ENCODE results near the gene KLF11. TPM values are rescaled to one million over a fixed set of nuclear protein-coding genes. Genes with fewer than 3 reads are reported as not detected.

Gene KLF11
- polyA plus RNA-seq, 4 donors, result 1.8 to 11.3 (median 6.2) TPM

DNA sequence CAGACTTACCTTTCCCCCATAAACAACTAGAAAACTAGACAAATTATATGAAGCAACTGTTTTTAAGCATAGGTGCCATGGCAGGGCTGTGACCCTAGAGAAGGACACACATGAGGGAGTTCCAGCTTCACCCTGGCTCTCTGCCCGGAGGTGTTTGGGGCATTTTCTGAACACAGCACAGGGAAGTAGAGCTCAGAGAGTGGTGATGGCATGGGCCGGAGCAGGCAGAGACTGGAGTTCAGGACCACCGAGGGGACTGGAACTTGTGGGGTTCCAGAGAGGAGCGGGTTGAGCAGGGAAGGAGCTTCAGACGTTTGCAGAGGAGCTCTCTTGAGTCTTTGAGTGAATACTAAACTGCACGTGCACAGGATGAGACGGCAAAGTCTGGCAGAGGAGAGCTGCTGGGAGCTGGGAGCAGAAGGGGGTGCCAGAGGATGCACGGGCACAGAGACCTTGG is 26.5 kb upstream of the KLF11 start:
- H3K9me3 ChIP-seq (ENCODE audit: control insufficient read depth in 2 of 2, insufficient read depth in 1 of 2, low read depth in 1 of 2, low read length in 1 of 2), result peaks cover 0 to 19% of the 10 kb centered on the region in 2 donors
- H3K4me1 ChIP-seq (ENCODE audit: control insufficient read depth in 3 of 3, insufficient read depth in 2 of 3, low read depth in 1 of 3, low read length in 2 of 3), result no peaks in the 10 kb centered on the region
- no peaks in the 10 kb centered on the region for H3K27me3 ChIP-seq (ENCODE audit: control insufficient read depth in 3 of 3, insufficient read depth in 3 of 3, low read length in 3 of 3)
- 85 to 87% (median 87%) methylated on average over 8 of the region's 8 CpGs for WGBS, 3 donors
- no peaks in the 10 kb centered on the region for H3K36me3 ChIP-seq (ENCODE audit: control insufficient read depth in 3 of 3, insufficient read depth in 2 of 3, low read depth in 1 of 3, low read length in 3 of 3)
- H3K27ac ChIP-seq (ENCODE audit: low read depth in 1 of 3, low read length in 2 of 3), result no peak overlapping the region
- no peak overlapping the region for H3K4me3 ChIP-seq (ENCODE audit: low read depth in 1 of 3, low read length in 3 of 3)
- no peak for FAIRE-seq
- no peak for DNase-seq

DNA sequence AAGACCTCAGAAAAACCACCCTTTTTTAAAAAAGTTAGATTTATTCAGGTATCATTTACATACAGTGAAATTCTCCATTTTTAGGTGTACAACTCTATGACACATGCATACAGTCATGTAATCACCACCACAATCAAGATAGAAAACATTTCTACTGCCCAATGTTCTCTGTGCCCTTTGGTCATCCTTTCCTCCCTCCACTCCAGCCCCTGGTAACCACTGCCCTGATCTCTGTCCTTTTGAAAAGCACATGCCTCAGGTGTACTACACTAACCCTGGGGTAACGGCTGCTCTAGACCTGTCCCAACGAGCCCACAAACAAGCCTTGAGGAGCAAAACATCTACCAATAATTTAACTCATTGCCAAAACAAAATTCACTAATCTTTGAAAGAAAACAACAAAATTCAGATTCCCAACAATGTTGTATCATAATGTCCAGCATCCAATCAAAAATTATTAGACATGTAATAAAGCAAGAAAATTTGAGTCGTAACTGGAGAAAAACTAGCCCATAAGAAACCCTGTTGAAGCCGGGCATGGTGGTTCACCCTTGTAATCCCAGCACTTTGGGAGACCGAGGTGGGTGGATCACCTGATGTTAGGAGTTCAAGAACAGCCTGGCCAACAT is 25.9 kb upstream of the KLF11 start:
- H3K27ac ChIP-seq (ENCODE audit: low read depth in 1 of 3, low read length in 2 of 3), result no peak overlapping the region

DNA sequence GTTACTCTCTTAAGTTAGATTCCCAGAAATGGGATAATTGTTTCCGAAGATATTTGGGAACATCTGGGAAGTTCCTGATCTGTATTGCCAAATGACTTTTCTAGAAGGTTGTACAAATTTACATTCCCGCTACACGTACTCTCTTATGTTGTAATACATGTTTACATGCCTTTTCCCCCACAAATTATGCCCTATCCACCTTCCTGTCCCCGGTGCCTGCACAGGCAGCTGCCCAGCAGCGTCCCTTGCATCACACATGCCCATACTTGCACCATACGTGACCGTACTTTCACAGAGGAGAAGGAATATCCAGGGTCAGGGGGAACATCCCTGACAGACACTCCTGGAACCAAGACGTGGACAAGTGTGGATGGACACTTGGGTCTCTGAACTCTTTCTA is 24.2 kb upstream of the KLF11 start:
- FAIRE-seq (no peak), DNase-seq (no peak)
- Histone ChIP-seq H3K4me3 (ENCODE audit: low read depth in 1 of 3, low read length in 3 of 3) (no peak overlapping the region), H3K4me1 (ENCODE audit: control insufficient read depth in 3 of 3, insufficient read depth in 2 of 3, low read depth in 1 of 3, low read length in 2 of 3) (peaks cover 0 to 19% (median 2%) of the 10 kb centered on the region in 3 donors), H3K36me3 (ENCODE audit: control insufficient read depth in 3 of 3, insufficient read depth in 2 of 3, low read depth in 1 of 3, low read length in 3 of 3) (no peaks in the 10 kb centered on the region), H3K27ac (ENCODE audit: low read depth in 1 of 3, low read length in 2 of 3) (no peak overlapping the region), H3K27me3 (ENCODE audit: control insufficient read depth in 3 of 3, insufficient read depth in 3 of 3, low read length in 3 of 3) (peaks cover 0 to 2% (median 0%) of the 10 kb centered on the region in 3 donors), H3K9me3 (ENCODE audit: control insufficient read depth in 2 of 2, insufficient read depth in 1 of 2, low read depth in 1 of 2, low read length in 1 of 2) (peaks cover 0 to 19% of the 10 kb centered on the region in 2 donors)
- WGBS, 3 donors, result 70 to 76% (median 72%) methylated on average over 8 of the region's 8 CpGs

More for the DNA sequence above, 25.9 kb upstream of the KLF11 start:
- Histone ChIP-seq H3K4me1 (ENCODE audit: control insufficient read depth in 3 of 3, insufficient read depth in 2 of 3, low read depth in 1 of 3, low read length in 2 of 3) (peaks cover 0 to 5% (median 0%) of the 10 kb centered on the region in 3 donors), H3K9me3 (ENCODE audit: control insufficient read depth in 2 of 2, insufficient read depth in 1 of 2, low read depth in 1 of 2, low read length in 1 of 2) (peaks cover 0 to 19% of the 10 kb centered on the region in 2 donors), H3K36me3 (ENCODE audit: control insufficient read depth in 3 of 3, insufficient read depth in 2 of 3, low read depth in 1 of 3, low read length in 3 of 3) (no peaks in the 10 kb centered on the region), H3K4me3 (ENCODE audit: low read depth in 1 of 3, low read length in 3 of 3) (no peak overlapping the region), H3K27me3 (ENCODE audit: control insufficient read depth in 3 of 3, insufficient read depth in 3 of 3, low read length in 3 of 3) (no peaks in the 10 kb centered on the region)
- no peak for FAIRE-seq
- no peak for DNase-seq
- 89 to 92% (median 89%) methylated on average over 5 of the region's 5 CpGs for WGBS, 3 donors

DNA sequence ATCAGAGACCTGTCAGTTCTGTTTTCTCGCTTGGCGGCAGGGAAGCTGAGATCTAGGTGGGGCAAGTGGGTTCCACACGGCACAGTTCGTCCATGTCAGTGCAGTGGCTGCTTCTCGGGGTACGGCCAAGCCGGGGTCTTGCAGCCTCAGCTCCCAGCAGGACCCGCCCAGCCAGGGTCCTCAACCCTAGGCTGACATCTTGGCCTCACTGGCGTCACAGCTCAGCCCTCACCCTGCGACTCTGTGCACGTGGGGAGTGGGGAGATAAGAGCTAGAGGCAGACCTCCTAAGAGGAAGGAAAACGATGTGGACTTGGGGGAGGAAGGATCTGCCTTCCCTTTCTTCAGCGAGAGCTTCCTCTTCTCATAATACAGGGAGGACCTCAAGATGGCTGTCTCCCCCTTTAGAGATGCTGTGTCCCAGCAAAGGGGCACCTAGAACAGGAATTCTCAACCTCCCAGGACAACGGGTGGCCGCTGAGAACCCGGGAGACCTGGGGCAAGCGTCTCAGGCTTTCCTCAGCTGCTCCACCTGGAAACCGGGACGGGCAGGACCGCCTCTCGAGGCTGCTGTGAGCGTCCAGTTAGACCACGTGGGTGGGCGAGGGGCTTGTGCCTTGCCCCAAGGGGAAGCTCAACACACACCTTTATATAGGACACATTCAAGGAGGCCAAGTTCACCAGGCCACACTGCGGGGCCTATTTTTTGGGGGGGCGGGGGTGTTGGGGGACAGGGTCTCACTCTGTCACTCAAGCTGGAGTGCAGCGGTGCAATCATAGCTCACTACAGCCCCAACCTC is 23.5 kb upstream of the KLF11 start:
- DNase-seq, result no peak
- Histone ChIP-seq H3K9me3 (ENCODE audit: control insufficient read depth in 2 of 2, insufficient read depth in 1 of 2, low read depth in 1 of 2, low read length in 1 of 2) (peaks cover 0 to 19% of the 10 kb centered on the region in 2 donors), H3K4me1 (ENCODE audit: control insufficient read depth in 3 of 3, insufficient read depth in 2 of 3, low read depth in 1 of 3, low read length in 2 of 3) (peaks cover 0 to 19% (median 2%) of the 10 kb centered on the region in 3 donors), H3K4me3 (ENCODE audit: low read depth in 1 of 3, low read length in 3 of 3) (no peak overlapping the region), H3K36me3 (ENCODE audit: control insufficient read depth in 3 of 3, insufficient read depth in 2 of 3, low read depth in 1 of 3, low read length in 3 of 3) (no peaks in the 10 kb centered on the region), H3K27ac (ENCODE audit: low read depth in 1 of 3, low read length in 2 of 3) (no peak overlapping the region), H3K27me3 (ENCODE audit: control insufficient read depth in 3 of 3, insufficient read depth in 3 of 3, low read length in 3 of 3) (peaks cover 0 to 2% (median 0%) of the 10 kb centered on the region in 3 donors)
- no peak for FAIRE-seq
- WGBS, 3 donors, result 80 to 86% (median 82%) methylated on average over 27 of the region's 27 CpGs

DNA sequence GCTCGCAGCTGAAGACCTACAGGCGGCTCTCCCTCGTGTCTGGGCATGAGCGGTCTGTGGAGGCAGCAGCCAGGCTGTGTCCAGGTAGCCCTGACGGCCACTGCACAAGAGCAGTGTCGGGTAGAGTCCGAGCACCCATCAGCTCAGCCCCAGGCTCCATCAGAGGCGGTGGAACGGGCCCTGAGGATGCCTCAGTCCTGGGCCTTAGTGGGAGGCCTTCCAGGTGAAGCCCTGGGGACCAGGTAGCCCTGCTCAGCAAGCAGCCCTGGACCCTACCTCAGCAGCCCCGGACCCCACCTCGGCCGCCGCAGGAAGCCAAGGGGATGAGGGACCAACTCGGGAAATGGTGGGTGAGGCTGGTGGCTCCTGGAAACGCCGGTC is 21.3 kb upstream of the KLF11 start:
- H3K27ac ChIP-seq (ENCODE audit: low read depth in 1 of 3, low read length in 2 of 3), result peak overlapping the region in 1 of 3 donors; percentile 48
- no peak for FAIRE-seq
- H3K4me1 ChIP-seq (ENCODE audit: control insufficient read depth in 3 of 3, insufficient read depth in 2 of 3, low read depth in 1 of 3, low read length in 2 of 3), result peaks cover 0 to 19% (median 2%) of the 10 kb centered on the region in 3 donors
- no peaks in the 10 kb centered on the region for H3K36me3 ChIP-seq (ENCODE audit: control insufficient read depth in 3 of 3, insufficient read depth in 2 of 3, low read depth in 1 of 3, low read length in 3 of 3)
- peaks cover 0 to 2% (median 0%) of the 10 kb centered on the region in 3 donors for H3K27me3 ChIP-seq (ENCODE audit: control insufficient read depth in 3 of 3, insufficient read depth in 3 of 3, low read length in 3 of 3)
- no peak for DNase-seq
- peaks cover 0 to 12% of the 10 kb centered on the region in 2 donors for H3K9me3 ChIP-seq (ENCODE audit: control insufficient read depth in 2 of 2, insufficient read depth in 1 of 2, low read depth in 1 of 2, low read length in 1 of 2)
- 84 to 90% (median 88%) methylated on average over 16 of the region's 16 CpGs for WGBS, 3 donors
- H3K4me3 ChIP-seq (ENCODE audit: low read depth in 1 of 3, low read length in 3 of 3), result no peak overlapping the region

DNA sequence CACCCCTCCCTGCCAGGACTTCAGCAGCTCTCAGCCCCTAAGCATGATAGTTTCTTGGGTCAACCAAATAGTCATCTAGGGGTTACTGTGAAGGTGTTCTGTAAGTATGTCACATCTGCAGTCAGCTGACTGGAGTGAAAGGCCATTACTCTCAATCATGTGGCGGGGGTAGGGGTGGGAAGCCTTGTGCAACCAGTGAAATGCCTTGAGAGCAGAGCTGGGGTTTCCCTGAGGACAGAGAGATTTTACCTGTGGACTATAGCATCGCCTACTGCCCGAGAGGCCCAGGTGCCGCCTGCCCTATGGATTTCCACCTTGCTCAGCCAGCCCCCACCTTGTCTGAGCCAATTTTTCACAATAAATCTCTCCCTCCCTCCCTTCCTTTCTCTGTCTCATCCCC is 20.9 kb upstream of the KLF11 start:
- Histone ChIP-seq H3K9me3 (ENCODE audit: control insufficient read depth in 2 of 2, insufficient read depth in 1 of 2, low read depth in 1 of 2, low read length in 1 of 2) (peaks cover 0 to 8% of the 10 kb centered on the region in 2 donors), H3K27ac (ENCODE audit: low read depth in 1 of 3, low read length in 2 of 3) (peak overlapping the region in 1 of 3 donors; percentile 48), H3K36me3 (ENCODE audit: control insufficient read depth in 3 of 3, insufficient read depth in 2 of 3, low read depth in 1 of 3, low read length in 3 of 3) (no peaks in the 10 kb centered on the region), H3K4me3 (ENCODE audit: low read depth in 1 of 3, low read length in 3 of 3) (no peak overlapping the region), H3K4me1 (ENCODE audit: control insufficient read depth in 3 of 3, insufficient read depth in 2 of 3, low read depth in 1 of 3, low read length in 2 of 3) (peaks cover 0 to 19% (median 2%) of the 10 kb centered on the region in 3 donors), H3K27me3 (ENCODE audit: control insufficient read depth in 3 of 3, insufficient read depth in 3 of 3, low read length in 3 of 3) (peaks cover 0 to 2% (median 0%) of the 10 kb centered on the region in 3 donors)
- WGBS, 3 donors, result 67 to 84% (median 74%) methylated on average over 4 of the region's 4 CpGs
- FAIRE-seq (no peak), DNase-seq (peak in 1 of 2 donors; percentile 85)

DNA sequence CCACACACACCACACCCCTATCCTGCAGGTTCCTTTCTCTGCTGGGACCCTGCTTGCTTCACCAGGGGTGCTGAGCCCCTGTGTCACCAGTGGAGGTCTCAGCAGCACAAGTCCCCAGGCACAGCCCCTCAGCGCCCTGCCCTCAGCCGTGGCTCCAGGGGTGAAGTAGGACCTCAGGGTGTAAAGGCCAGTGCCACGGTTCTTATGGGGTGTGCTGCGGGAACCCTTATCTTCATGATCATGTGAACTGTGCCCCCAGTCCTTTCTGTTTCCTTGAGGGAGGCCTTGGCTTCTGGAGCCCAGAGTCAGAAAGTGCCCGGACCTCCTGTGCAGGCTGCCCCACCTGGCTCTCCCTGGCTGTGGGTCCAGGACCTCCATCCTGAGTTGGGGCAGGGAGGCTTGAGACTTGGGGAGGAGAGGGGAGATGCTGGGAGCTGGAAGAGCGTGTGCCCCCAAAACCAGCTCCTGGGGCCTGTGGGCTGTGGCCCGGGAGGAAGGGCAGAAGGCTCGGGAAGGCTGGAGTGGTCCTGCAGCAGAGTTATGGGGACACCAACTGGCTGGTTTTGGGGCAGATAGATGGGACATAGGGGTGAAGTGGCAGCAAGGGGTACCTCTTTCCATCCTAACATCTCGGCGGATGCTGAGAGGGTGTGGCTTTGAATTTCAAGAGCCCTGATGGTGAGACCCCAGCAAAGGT is 20.2 kb upstream of the KLF11 start:
- no peaks in the 10 kb centered on the region for H3K36me3 ChIP-seq (ENCODE audit: control insufficient read depth in 3 of 3, insufficient read depth in 2 of 3, low read depth in 1 of 3, low read length in 3 of 3)
- H3K4me3 ChIP-seq (ENCODE audit: low read depth in 1 of 3, low read length in 3 of 3), result no peak overlapping the region
- H3K9me3 ChIP-seq (ENCODE audit: control insufficient read depth in 2 of 2, insufficient read depth in 1 of 2, low read depth in 1 of 2, low read length in 1 of 2), result peaks cover 0 to 4% of the 10 kb centered on the region in 2 donors
- FAIRE-seq (no peak), DNase-seq (peak; percentile 70 to 77)
- H3K27ac ChIP-seq (ENCODE audit: low read depth in 1 of 3, low read length in 2 of 3), result peak overlapping the region in 1 of 3 donors; percentile 48
- peaks cover 0 to 2% (median 0%) of the 10 kb centered on the region in 3 donors for H3K27me3 ChIP-seq (ENCODE audit: control insufficient read depth in 3 of 3, insufficient read depth in 3 of 3, low read length in 3 of 3)
- 45 to 74% (median 62%) methylated on average over 10 of the region's 10 CpGs for WGBS, 3 donors
- peaks cover 0 to 19% (median 2%) of the 10 kb centered on the region in 3 donors for H3K4me1 ChIP-seq (ENCODE audit: control insufficient read depth in 3 of 3, insufficient read depth in 2 of 3, low read depth in 1 of 3, low read length in 2 of 3)

DNA sequence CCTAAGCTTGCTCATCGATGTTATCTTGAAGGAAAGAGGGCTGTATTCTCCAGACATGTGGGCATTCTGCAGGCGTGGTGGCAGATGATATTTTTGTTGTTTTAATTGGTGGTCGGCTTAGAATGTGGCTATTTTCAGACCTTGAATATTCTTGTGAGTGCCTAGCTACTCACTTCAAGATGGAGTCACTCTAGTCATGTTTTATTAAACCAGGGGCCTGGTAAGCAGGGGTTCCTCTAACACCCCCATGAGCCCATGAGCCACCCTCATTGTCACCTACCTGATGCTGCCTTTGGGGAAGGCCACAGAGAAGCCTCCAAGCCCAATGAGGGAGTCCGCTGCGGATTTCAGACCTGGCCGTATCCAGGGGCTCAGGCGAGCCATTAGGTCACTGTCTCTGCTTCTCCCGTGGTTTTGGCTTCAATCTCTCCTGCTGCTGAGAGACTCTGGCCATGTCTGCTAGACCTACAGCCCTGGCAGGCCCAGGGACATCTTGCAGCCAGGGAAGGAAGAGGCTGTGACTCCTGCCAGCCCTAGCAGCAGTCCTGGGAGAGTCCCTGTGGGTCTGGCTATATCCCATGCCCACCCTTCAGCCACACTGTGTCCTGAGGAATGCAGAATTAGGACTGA is 16.3 kb upstream of the KLF11 start:
- Histone ChIP-seq H3K36me3 (ENCODE audit: control insufficient read depth in 3 of 3, insufficient read depth in 2 of 3, low read depth in 1 of 3, low read length in 3 of 3) (no peaks in the 10 kb centered on the region), H3K4me1 (ENCODE audit: control insufficient read depth in 3 of 3, insufficient read depth in 2 of 3, low read depth in 1 of 3, low read length in 2 of 3) (peaks cover 0 to 38% (median 2%) of the 10 kb centered on the region in 3 donors), H3K9me3 (ENCODE audit: control insufficient read depth in 2 of 2, insufficient read depth in 1 of 2, low read depth in 1 of 2, low read length in 1 of 2) (peaks cover 0 to 4% of the 10 kb centered on the region in 2 donors), H3K27me3 (ENCODE audit: control insufficient read depth in 3 of 3, insufficient read depth in 3 of 3, low read length in 3 of 3) (peaks cover 0 to 2% (median 0%) of the 10 kb centered on the region in 3 donors), H3K4me3 (ENCODE audit: low read depth in 1 of 3, low read length in 3 of 3) (no peak overlapping the region), H3K27ac (ENCODE audit: low read depth in 1 of 3, low read length in 2 of 3) (no peak overlapping the region)
- 74 to 81% (median 77%) methylated on average over 8 of the region's 8 CpGs for WGBS, 3 donors
- FAIRE-seq, result no peak
- no peak for DNase-seq

All from small intestine (tissue), 7 donors.